Neural cell (in vitro differentiated cells): Measurements from ENCODE around the gene RUSF1. TPM values are rescaled to one million over a fixed set of nuclear protein-coding genes. Genes with fewer than 3 reads are reported as not detected.

Experiments used
- H2AFZ ChIP-seq: fragments of 200-600, 300-800 bp; sonication (generic), shearing (Covaris generic); 2 replicates; pipeline ENCODE4 v1.6.0; 2014; ENCODE audit warnings: low read depth, mild to moderate bottlenecking, antibody characterized with exemption, low read length, moderate library complexity
- H3F3A ChIP-seq: fragments of 200-600 bp; shearing (Covaris generic); 2 replicates; pipeline ENCODE4 v1.6.1; 2016; ENCODE audit warnings: mild to moderate bottlenecking, moderate library complexity, mixed read lengths, antibody characterized with exemption, low read length; ENCODE audit not compliant: insufficient read depth, poor library complexity, severe bottlenecking
- H3K27ac ChIP-seq: fragments of 200-600, 300-800 bp; sonication (generic), shearing (Covaris generic); 2 replicates; pipeline ENCODE4 v1.5.1; 2014; ENCODE audit warnings: mild to moderate bottlenecking, low read length, moderate library complexity
- H3K27me3 ChIP-seq: fragments of 300-800, 200-600 bp; sonication (generic), shearing (Covaris generic); 2 replicates; pipeline ENCODE4 v1.6.0; 2014; ENCODE audit warnings: mild to moderate bottlenecking, low read depth, low read length, moderate library complexity; ENCODE audit not compliant: insufficient read depth
- H3K36me3 ChIP-seq: fragments of 300-800, 200-600 bp; sonication (generic), shearing (Covaris generic); 2 replicates; pipeline ENCODE4 v1.5.1; 2014; ENCODE audit warnings: mild to moderate bottlenecking, antibody characterized with exemption, low read length, moderate library complexity; ENCODE audit not compliant: insufficient read depth
- H3K4me2 ChIP-seq: fragments of 300-800, 200-600 bp; sonication (generic), shearing (Covaris generic); 2 replicates; pipeline ENCODE4 v1.6.0; 2014; ENCODE audit warnings: mild to moderate bottlenecking, low read length
- H3K4me3 ChIP-seq: fragments of 300-800, 200-600 bp; sonication (generic), shearing (Covaris generic); 2 replicates; pipeline ENCODE4 v1.5.1; 2014; ENCODE audit warnings: mild to moderate bottlenecking, low read length, moderate library complexity
- H3K79me2 ChIP-seq: fragments of 200-600 bp; shearing (Covaris generic); replicated peaks from 2 replicates; pipeline ENCODE4 v1.6.0; 2014; ENCODE audit warnings: mild to moderate bottlenecking, low read length, moderate library complexity; ENCODE audit not compliant: insufficient read depth
- H3K9ac ChIP-seq: fragments of 300-800, 200-600 bp; sonication (generic), shearing (Covaris generic); 2 replicates; pipeline ENCODE4 v1.6.1; 2016; ENCODE audit warnings: mild to moderate bottlenecking, low read length, mixed read lengths
- H3K9me2 ChIP-seq: fragments of 200-600 bp; shearing (Covaris generic); 2 replicates; pipeline ENCODE4 v1.6.1; 2016; ENCODE audit warnings: mild to moderate bottlenecking, low read length, mixed read lengths; ENCODE audit not compliant: insufficient read depth
- H3K9me3 ChIP-seq: fragments of 200-600, 300-800 bp; sonication (generic), shearing (Covaris generic); 2 replicates; pipeline ENCODE4 v1.6.1; 2016; ENCODE audit warnings: mild to moderate bottlenecking, mixed run types, low read length, moderate library complexity, mixed read lengths
- H4K20me1 ChIP-seq: fragments of 200-600 bp; shearing (Covaris generic); 2 replicates; pipeline ENCODE4 v1.6.1; 2016; ENCODE audit warnings: mild to moderate bottlenecking, mixed run types; ENCODE audit not compliant: insufficient read depth
- EP300 ChIP-seq: fragments of 450-650 bp; conservative IDR thresholded peaks from 2 replicates; pipeline ENCODE4 v1.6.1; 2014; ENCODE audit warnings: antibody characterized with exemption, mild to moderate bottlenecking, moderate library complexity; ENCODE audit not compliant: poor library complexity, severe bottlenecking
- EZH2 ChIP-seq: fragments of 200-600, 300-800 bp; shearing (Covaris generic), sonication (generic); IDR thresholded peaks from 2 replicates; pipeline ENCODE4 v1.6.1; 2014; ENCODE audit warnings: antibody characterized with exemption, low read length, borderline replicate concordance, mild to moderate bottlenecking; ENCODE audit not compliant: insufficient read depth, poor library complexity, severe bottlenecking
- MXI1 ChIP-seq: fragments of 450-650 bp; conservative IDR thresholded peaks from 2 replicates; pipeline ENCODE4 v1.6.1; 2014; ENCODE audit warnings: antibody characterized with exemption, mild to moderate bottlenecking; ENCODE audit not compliant: poor library complexity, severe bottlenecking
- POLR2AphosphoS5 ChIP-seq: IDR thresholded peaks from 2 replicates; pipeline ENCODE4 v1.6.1; 2012
- RAD21 ChIP-seq: fragments of 450-650 bp; conservative IDR thresholded peaks from 2 replicates; pipeline ENCODE4 v1.6.1; 2014; ENCODE audit warnings: antibody characterized with exemption, mild to moderate bottlenecking, moderate library complexity
- SMC3 ChIP-seq: fragments of 450-650 bp; conservative IDR thresholded peaks from 2 replicates; pipeline ENCODE4 v1.6.1; 2014; ENCODE audit warnings: antibody characterized with exemption, mild to moderate bottlenecking, moderate library complexity; ENCODE audit not compliant: poor library complexity
- TAF1 ChIP-seq: IDR thresholded peaks from 2 replicates; pipeline ENCODE4 v1.6.1; 2012; ENCODE audit warnings: low read depth
- polyA plus RNA-seq: library from polyadenylated mRNA; depleted of rRNA; stranded (reverse); fragments of >200 nt; gene quantifications from 2 replicates; pipeline ENCODE4 v1.2.3, GENCODE V29; 2014
- TF ChIP-seq, protein P1 (sequence below): fragments of 450-650 bp; IDR thresholded peaks from 2 replicates; pipeline ENCODE4 v1.5.1; 2014; ENCODE audit warnings: antibody characterized with exemption, mild to moderate bottlenecking, moderate library complexity; ENCODE audit not compliant: poor library complexity, severe bottlenecking
- TF ChIP-seq, protein P2 (sequence below): IDR thresholded peaks from 2 replicates; pipeline ENCODE4 v1.6.1; 2012; ENCODE audit warnings: borderline replicate concordance

RUSF1 gene
- polyA plus RNA-seq, 1 donor from 2014 or later = 108 TPM

DNA sequence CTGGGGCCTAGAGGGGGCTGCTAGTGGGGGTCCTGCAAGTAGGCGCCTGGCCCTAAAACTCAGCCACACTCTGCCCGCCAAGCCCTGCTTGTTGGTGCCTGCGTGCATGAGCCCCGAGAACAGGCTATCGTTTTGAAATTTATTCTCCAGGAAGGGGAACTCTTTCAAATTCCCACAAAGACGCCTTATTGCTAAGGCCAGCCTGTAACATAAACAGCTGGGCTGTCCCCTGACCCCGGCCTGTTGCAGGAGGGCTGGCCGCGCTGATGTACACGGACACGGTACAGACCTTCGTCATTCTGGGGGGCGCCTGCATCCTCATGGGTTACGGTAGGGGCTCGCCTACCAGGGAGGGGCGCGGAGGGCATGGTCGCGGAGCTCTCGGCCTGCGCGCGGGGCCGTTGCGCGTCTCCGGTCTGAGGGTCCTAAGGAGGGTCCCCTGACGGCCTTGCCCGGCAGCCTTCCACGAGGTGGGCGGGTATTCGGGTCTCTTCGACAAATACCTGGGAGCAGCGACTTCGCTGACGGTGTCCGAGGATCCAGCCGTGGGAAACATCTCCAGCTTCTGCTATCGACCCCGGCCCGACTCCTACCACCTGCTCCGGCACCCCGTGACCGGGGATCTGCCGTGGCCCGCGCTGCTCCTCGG lies 21.0 kb downstream of the RUSF1 start:
- TF ChIP-seq EZH2 (peak; percentile 3), MXI1 (no peak)
- TF ChIP-seq, protein P1, sequence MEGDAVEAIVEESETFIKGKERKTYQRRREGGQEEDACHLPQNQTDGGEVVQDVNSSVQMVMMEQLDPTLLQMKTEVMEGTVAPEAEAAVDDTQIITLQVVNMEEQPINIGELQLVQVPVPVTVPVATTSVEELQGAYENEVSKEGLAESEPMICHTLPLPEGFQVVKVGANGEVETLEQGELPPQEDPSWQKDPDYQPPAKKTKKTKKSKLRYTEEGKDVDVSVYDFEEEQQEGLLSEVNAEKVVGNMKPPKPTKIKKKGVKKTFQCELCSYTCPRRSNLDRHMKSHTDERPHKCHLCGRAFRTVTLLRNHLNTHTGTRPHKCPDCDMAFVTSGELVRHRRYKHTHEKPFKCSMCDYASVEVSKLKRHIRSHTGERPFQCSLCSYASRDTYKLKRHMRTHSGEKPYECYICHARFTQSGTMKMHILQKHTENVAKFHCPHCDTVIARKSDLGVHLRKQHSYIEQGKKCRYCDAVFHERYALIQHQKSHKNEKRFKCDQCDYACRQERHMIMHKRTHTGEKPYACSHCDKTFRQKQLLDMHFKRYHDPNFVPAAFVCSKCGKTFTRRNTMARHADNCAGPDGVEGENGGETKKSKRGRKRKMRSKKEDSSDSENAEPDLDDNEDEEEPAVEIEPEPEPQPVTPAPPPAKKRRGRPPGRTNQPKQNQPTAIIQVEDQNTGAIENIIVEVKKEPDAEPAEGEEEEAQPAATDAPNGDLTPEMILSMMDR = no peak
- no peaks in the 10 kb centered on the region for H3K9me3 ChIP-seq
- H3K4me3 ChIP-seq = peak overlapping the region; percentile 74
- peak overlapping the region; percentile 27 for H3K9ac ChIP-seq
- no peak overlapping the region for H2AFZ ChIP-seq
- no peaks in the 10 kb centered on the region for H3F3A ChIP-seq
- no peaks in the 10 kb centered on the region for H4K20me1 ChIP-seq
- no peaks in the 10 kb centered on the region for H3K36me3 ChIP-seq
- H3K27me3 ChIP-seq = peaks cover 39% of the 10 kb centered on the region
- no peak overlapping the region for H3K27ac ChIP-seq
- no peaks in the 10 kb centered on the region for H3K79me2 ChIP-seq
- no peaks in the 10 kb centered on the region for H3K9me2 ChIP-seq
- peak overlapping the region; percentile 52 for H3K4me2 ChIP-seq

DNA sequence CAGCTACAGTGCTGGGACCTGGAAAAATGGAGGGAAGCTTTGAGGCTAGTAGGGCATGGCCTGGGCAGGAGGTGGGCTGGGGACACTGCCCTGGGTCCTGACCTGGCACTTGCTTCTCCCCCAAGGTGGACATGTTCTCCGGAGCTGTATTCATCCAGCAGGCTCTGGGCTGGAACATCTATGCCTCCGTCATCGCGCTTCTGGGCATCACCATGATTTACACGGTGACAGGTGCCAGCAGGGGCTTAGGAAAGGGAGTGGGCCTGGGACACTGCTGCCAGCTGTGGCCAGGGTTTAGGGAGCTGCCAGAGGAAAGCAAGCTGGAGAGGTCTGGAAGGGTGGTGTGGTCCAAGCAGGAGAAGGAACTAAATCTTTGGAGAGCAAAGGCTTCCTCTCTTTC lies 22.1 kb downstream of the RUSF1 start:
- H3K9ac ChIP-seq = no peak overlapping the region
- H4K20me1 ChIP-seq = no peaks in the 10 kb centered on the region
- no peak overlapping the region for H3K4me3 ChIP-seq
- no peak overlapping the region for H3K27ac ChIP-seq
- peaks cover 41% of the 10 kb centered on the region for H3K27me3 ChIP-seq
- H3K9me3 ChIP-seq = no peaks in the 10 kb centered on the region
- no peak overlapping the region for H2AFZ ChIP-seq
- no peaks in the 10 kb centered on the region for H3K36me3 ChIP-seq
- H3K9me2 ChIP-seq = no peaks in the 10 kb centered on the region
- H3K79me2 ChIP-seq = no peaks in the 10 kb centered on the region
- H3F3A ChIP-seq = no peaks in the 10 kb centered on the region
- TF ChIP-seq POLR2AphosphoS5 (no peak), RAD21 (no peak), MXI1 (no peak), EZH2 (no peak), SMC3 (no peak), EP300 (no peak), TAF1 (no peak)
- TF ChIP-seq, protein P2, sequence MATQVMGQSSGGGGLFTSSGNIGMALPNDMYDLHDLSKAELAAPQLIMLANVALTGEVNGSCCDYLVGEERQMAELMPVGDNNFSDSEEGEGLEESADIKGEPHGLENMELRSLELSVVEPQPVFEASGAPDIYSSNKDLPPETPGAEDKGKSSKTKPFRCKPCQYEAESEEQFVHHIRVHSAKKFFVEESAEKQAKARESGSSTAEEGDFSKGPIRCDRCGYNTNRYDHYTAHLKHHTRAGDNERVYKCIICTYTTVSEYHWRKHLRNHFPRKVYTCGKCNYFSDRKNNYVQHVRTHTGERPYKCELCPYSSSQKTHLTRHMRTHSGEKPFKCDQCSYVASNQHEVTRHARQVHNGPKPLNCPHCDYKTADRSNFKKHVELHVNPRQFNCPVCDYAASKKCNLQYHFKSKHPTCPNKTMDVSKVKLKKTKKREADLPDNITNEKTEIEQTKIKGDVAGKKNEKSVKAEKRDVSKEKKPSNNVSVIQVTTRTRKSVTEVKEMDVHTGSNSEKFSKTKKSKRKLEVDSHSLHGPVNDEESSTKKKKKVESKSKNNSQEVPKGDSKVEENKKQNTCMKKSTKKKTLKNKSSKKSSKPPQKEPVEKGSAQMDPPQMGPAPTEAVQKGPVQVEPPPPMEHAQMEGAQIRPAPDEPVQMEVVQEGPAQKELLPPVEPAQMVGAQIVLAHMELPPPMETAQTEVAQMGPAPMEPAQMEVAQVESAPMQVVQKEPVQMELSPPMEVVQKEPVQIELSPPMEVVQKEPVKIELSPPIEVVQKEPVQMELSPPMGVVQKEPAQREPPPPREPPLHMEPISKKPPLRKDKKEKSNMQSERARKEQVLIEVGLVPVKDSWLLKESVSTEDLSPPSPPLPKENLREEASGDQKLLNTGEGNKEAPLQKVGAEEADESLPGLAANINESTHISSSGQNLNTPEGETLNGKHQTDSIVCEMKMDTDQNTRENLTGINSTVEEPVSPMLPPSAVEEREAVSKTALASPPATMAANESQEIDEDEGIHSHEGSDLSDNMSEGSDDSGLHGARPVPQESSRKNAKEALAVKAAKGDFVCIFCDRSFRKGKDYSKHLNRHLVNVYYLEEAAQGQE = no peak
- TF ChIP-seq, protein P1 = no peak
- no peak overlapping the region for H3K4me2 ChIP-seq
